ENCODE results near the gene PLOD1. TPM values are rescaled to one million over a fixed set of nuclear protein-coding genes. Genes with fewer than 3 reads are reported as not detected.
"Not testable (repeated sequence)": the region's sequence is repeated elsewhere in the genome, so short reads cannot be mapped to it uniquely, and the experiment has no call there.

Gene PLOD1
- total RNA-seq, 1 donor from 2014 or later, result 37.8 TPM

GRCh38 chr1:11931845-11932244 lies 2.7 kb upstream of the PLOD1 start:
- Mint-ChIP-seq H3K36me3 (ENCODE audit: low read depth) (no peaks in the 10 kb centered on the region), H3K4me3 (no peak overlapping the region), H3K27ac (no peak overlapping the region), H3K27me3 (ENCODE audit: insufficient read depth) (peaks cover 2% of the 10 kb centered on the region), H3K4me1 (ENCODE audit: low read depth) (peaks cover 9% of the 10 kb centered on the region), H3K9me3 (no peaks in the 10 kb centered on the region)
- no peak for DNase-seq (ENCODE audit: low spot score)
- intact Hi-C loops (cut with micrococcal nuclease), result no loop called here

- Mint-ChIP-seq H3K4me1 (ENCODE audit: low read depth) (peaks cover 9% of the 10 kb centered on the region), H3K27ac (no peak overlapping the region), H3K9me3 (no peaks in the 10 kb centered on the region), H3K4me3 (peak overlapping the region; percentile 82), H3K36me3 (ENCODE audit: low read depth) (no peaks in the 10 kb centered on the region), H3K27me3 (ENCODE audit: insufficient read depth) (peaks cover 2% of the 10 kb centered on the region)
- DNase-seq (ENCODE audit: low spot score), result no peak
- intact Hi-C loops (cut with micrococcal nuclease), result no loop called here
Measured at GRCh38 chr1:11935057-11935412, 518 bp downstream of the PLOD1 start.

GRCh38 chr1:11935733-11936132 lies 1.2 kb downstream of the PLOD1 start:
- H3K9me3 Mint-ChIP-seq; intact Hi-C loops (cut with micrococcal nuclease); H3K27me3 Mint-ChIP-seq (ENCODE audit: insufficient read depth); H3K4me1 Mint-ChIP-seq (ENCODE audit: low read depth); DNase-seq (ENCODE audit: low spot score); H3K27ac Mint-ChIP-seq; H3K36me3 Mint-ChIP-seq (ENCODE audit: low read depth): not testable (repeated sequence)
- H3K4me3 Mint-ChIP-seq, result peak overlapping the region; percentile 54

- Mint-ChIP-seq H3K4me3 (no peak overlapping the region), H3K27me3 (ENCODE audit: insufficient read depth) (peaks cover 2% of the 10 kb centered on the region), H3K27ac (no peak overlapping the region), H3K4me1 (ENCODE audit: low read depth) (peaks cover 4% of the 10 kb centered on the region), H3K9me3 (no peaks in the 10 kb centered on the region), H3K36me3 (ENCODE audit: low read depth) (no peaks in the 10 kb centered on the region)
- intact Hi-C loops (cut with micrococcal nuclease), result no loop called here
- no peak for DNase-seq (ENCODE audit: low spot score)
Measured at GRCh38 chr1:11938722-11939526, 4.4 kb downstream of the PLOD1 start.

GRCh38 chr1:11939794-11940193 lies 5.3 kb downstream of the PLOD1 start:
- H3K27me3 Mint-ChIP-seq (ENCODE audit: insufficient read depth); H3K4me1 Mint-ChIP-seq (ENCODE audit: low read depth); intact Hi-C loops (cut with micrococcal nuclease); H3K36me3 Mint-ChIP-seq (ENCODE audit: low read depth); H3K4me3 Mint-ChIP-seq; H3K27ac Mint-ChIP-seq; DNase-seq (ENCODE audit: low spot score); H3K9me3 Mint-ChIP-seq: not testable (repeated sequence)

GRCh38 chr1:11940260-11940921 lies 5.9 kb downstream of the PLOD1 start:
- Mint-ChIP-seq H3K4me1 (ENCODE audit: low read depth) (no peaks in the 10 kb centered on the region), H3K36me3 (ENCODE audit: low read depth) (no peaks in the 10 kb centered on the region)
- intact Hi-C loops (cut with micrococcal nuclease), result no loop called here

GRCh38 chr1:11942280-11942679 lies 7.8 kb downstream of the PLOD1 start:
- intact Hi-C loops (cut with micrococcal nuclease), result no loop called here
- H3K4me3 Mint-ChIP-seq, result no peak overlapping the region
- H3K36me3 Mint-ChIP-seq (ENCODE audit: low read depth), result peaks cover 7% of the 10 kb centered on the region
- DNase-seq (ENCODE audit: low spot score), result no peak
- no peak overlapping the region for H3K27ac Mint-ChIP-seq
- H3K4me1 Mint-ChIP-seq (ENCODE audit: low read depth), result peaks cover 5% of the 10 kb centered on the region
- H3K9me3 Mint-ChIP-seq, result peaks cover 7% of the 10 kb centered on the region
- no peaks in the 10 kb centered on the region for H3K27me3 Mint-ChIP-seq (ENCODE audit: insufficient read depth)

More at GRCh38 chr1:11940260-11940921, 5.9 kb downstream of the PLOD1 start:
- peaks cover 2% of the 10 kb centered on the region for H3K27me3 Mint-ChIP-seq (ENCODE audit: insufficient read depth)
- no peak overlapping the region for H3K4me3 Mint-ChIP-seq
- no peaks in the 10 kb centered on the region for H3K9me3 Mint-ChIP-seq
- no peak overlapping the region for H3K27ac Mint-ChIP-seq
- no peak for DNase-seq (ENCODE audit: low spot score)

- peaks cover 7% of the 10 kb centered on the region for H3K9me3 Mint-ChIP-seq
- no peaks in the 10 kb centered on the region for H3K27me3 Mint-ChIP-seq (ENCODE audit: insufficient read depth)
- no peak for DNase-seq (ENCODE audit: low spot score)
- no peak overlapping the region for H3K4me3 Mint-ChIP-seq
- no peak overlapping the region for H3K27ac Mint-ChIP-seq
- intact Hi-C loops (cut with micrococcal nuclease), result no loop called here
- H3K4me1 Mint-ChIP-seq (ENCODE audit: low read depth), result peaks cover 5% of the 10 kb centered on the region
- peaks cover 7% of the 10 kb centered on the region for H3K36me3 Mint-ChIP-seq (ENCODE audit: low read depth)
Measured at GRCh38 chr1:11943619-11944018, 9.1 kb downstream of the PLOD1 start.

GRCh38 chr1:11944358-11944931 lies 9.9 kb downstream of the PLOD1 start:
- DNase-seq (ENCODE audit: low spot score), result no peak
- H3K36me3 Mint-ChIP-seq (ENCODE audit: low read depth), result peaks cover 7% of the 10 kb centered on the region
- no peak overlapping the region for H3K4me3 Mint-ChIP-seq
- H3K4me1 Mint-ChIP-seq (ENCODE audit: low read depth), result peaks cover 5% of the 10 kb centered on the region
- no peak overlapping the region for H3K27ac Mint-ChIP-seq
- intact Hi-C loops (cut with micrococcal nuclease), result no loop called here
- H3K9me3 Mint-ChIP-seq, result peaks cover 7% of the 10 kb centered on the region
- H3K27me3 Mint-ChIP-seq (ENCODE audit: insufficient read depth), result no peaks in the 10 kb centered on the region

- Mint-ChIP-seq H3K27ac (no peak overlapping the region), H3K9me3 (peaks cover 7% of the 10 kb centered on the region), H3K27me3 (ENCODE audit: insufficient read depth) (no peaks in the 10 kb centered on the region), H3K36me3 (ENCODE audit: low read depth) (peaks cover 13% of the 10 kb centered on the region), H3K4me1 (ENCODE audit: low read depth) (peaks cover 5% of the 10 kb centered on the region), H3K4me3 (no peak overlapping the region)
- no peak for DNase-seq (ENCODE audit: low spot score)
- intact Hi-C loops (cut with micrococcal nuclease), result no loop called here
Measured at GRCh38 chr1:11946647-11947046, 12.1 kb downstream of the PLOD1 start.

GRCh38 chr1:11948822-11949458 lies 14.4 kb downstream of the PLOD1 start:
- Mint-ChIP-seq H3K27me3 (ENCODE audit: insufficient read depth) (no peaks in the 10 kb centered on the region), H3K27ac (no peak overlapping the region), H3K36me3 (ENCODE audit: low read depth) (peaks cover 13% of the 10 kb centered on the region), H3K9me3 (peaks cover 7% of the 10 kb centered on the region), H3K4me3 (no peak overlapping the region), H3K4me1 (ENCODE audit: low read depth) (peaks cover 5% of the 10 kb centered on the region)
- intact Hi-C loops (cut with micrococcal nuclease), result no loop called here
- no peak for DNase-seq (ENCODE audit: low spot score)

GRCh38 chr1:11951901-11952300 lies 17.4 kb downstream of the PLOD1 start:
- Mint-ChIP-seq H3K4me3 (no peak overlapping the region), H3K9me3 (no peaks in the 10 kb centered on the region), H3K27me3 (ENCODE audit: insufficient read depth) (no peaks in the 10 kb centered on the region), H3K27ac (no peak overlapping the region), H3K36me3 (ENCODE audit: low read depth) (peaks cover 7% of the 10 kb centered on the region), H3K4me1 (ENCODE audit: low read depth) (no peaks in the 10 kb centered on the region)
- intact Hi-C loops (cut with micrococcal nuclease), result no loop called here
- no peak for DNase-seq (ENCODE audit: low spot score)
